ENCODE measurements around the gene PRIMPOL. TPM values are rescaled to one million over a fixed set of nuclear protein-coding genes. Genes with fewer than 3 reads are reported as not detected.
A peak's percentile ranks its signal among the peaks of the same experiment; 100 is the strongest.
"Not testable (repeated sequence)": the region's sequence is repeated elsewhere in the genome, so short reads cannot be mapped to it uniquely, and the experiment has no call there.

The PRIMPOL gene
- total and polyA plus RNA-seq, 8 donors, result 11.5 to 88.8 (median 22.3) TPM

DNA sequence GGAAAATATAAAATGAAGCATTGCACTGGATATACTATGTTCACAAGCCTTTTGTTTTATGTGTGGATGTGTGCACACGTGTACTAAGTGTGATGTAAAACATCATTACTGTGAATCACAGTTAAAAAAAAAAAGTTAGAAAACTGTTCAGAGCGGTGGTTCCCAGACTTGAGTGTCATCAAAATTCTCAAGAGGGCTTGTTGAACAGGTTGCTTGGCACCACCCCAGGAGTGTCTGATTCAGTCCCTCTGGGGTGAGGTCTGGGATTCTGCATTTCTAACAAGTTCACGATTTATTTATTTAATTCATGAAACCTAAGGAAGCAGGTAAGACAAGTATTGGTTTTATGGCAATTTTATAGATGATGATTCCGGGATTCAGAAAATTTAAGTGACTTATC lies 82.6 kb downstream of the PRIMPOL start:
- Histone ChIP-seq H3K27me3 (no peaks in the 10 kb centered on the region), H3K4me3 (no peak overlapping the region), H3K36me3 (peaks cover 0 to 5% (median 0%) of the 10 kb centered on the region in 4 donors), H3K4me1 (peaks cover 0 to 22% (median 16%) of the 10 kb centered on the region in 4 donors), H3K27ac (no peak overlapping the region), H3K9me3 (no peaks in the 10 kb centered on the region)
- 57 to 68% (median 63%) methylated on average over 4 of the region's 4 CpGs for whole genome bisulfite sequencing, 5 donors
- intact Hi-C loops (cut with DNase I; ENCODE audit: low total_unique reads), result no loop called here
- no peak for DNase-seq
- TF ChIP-seq EP300 (IDR thresholded peaks at IDR 0.05) (no peak), POLR2A (IDR thresholded peaks at IDR 0.05) (no peak), POLR2AphosphoS5 (IDR thresholded peaks at IDR 0.05) (no peak)
- TF ChIP-seq, protein P1, sequence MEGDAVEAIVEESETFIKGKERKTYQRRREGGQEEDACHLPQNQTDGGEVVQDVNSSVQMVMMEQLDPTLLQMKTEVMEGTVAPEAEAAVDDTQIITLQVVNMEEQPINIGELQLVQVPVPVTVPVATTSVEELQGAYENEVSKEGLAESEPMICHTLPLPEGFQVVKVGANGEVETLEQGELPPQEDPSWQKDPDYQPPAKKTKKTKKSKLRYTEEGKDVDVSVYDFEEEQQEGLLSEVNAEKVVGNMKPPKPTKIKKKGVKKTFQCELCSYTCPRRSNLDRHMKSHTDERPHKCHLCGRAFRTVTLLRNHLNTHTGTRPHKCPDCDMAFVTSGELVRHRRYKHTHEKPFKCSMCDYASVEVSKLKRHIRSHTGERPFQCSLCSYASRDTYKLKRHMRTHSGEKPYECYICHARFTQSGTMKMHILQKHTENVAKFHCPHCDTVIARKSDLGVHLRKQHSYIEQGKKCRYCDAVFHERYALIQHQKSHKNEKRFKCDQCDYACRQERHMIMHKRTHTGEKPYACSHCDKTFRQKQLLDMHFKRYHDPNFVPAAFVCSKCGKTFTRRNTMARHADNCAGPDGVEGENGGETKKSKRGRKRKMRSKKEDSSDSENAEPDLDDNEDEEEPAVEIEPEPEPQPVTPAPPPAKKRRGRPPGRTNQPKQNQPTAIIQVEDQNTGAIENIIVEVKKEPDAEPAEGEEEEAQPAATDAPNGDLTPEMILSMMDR (IDR thresholded peaks at IDR 0.05), result no peak

DNA sequence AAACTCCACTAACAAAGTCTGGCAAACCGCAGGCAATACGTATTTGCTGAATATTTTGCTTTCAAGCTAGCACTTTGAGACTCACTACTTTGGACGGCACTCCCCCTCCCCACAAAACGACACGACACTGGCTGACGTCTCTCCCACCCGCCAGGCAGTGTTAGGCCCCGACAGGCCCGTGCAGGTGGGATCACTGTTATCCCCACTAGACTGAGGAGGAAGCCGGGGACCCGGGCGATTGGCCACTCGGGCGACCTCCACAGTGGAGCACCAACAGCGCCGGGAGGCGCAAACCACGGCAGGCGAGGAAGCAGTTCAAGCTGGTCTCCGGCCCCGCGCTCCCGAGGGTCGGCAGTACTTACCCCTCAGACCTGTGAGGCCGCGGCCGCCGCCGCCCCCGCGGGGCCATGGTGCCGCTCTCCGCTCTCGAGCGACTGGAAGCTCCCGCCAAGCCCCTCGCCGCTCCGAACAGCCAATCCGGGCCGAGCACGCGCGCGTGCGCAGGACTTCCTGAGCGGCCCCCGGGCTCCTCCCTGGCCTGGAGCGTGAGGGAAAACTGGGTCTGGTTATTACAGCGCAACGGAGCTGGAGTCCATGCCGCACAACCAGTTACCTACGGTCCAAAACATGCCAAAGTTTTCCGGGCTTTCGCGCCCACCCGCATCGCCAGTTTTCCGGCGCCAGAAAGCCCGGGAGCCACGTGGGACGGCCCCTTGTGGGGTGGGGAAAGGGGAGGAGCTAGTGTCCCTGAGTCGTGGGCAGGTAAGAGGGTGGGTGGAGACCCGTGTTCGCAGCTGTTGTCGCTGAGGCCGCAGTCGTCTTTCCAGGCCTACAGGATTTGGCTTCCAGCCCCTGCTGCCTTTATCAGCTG lies 84.4 kb downstream of the PRIMPOL start, which contains the start of gene CENPU:
Gene CENPU (minus strand): TSS at position 443 of the 871 bp plus-strand sequence. CDS start 34 bp downstream, at position 409.
- H3K27ac ChIP-seq, result peak within 1 kb of the TSS; percentile 50 to 78 (median 75)
- DNase-seq, result peak; percentile 96 to 99
- 0 to 1% (median 0%) methylated on average over 27 to 69 of the region's 69 CpGs for WGBS, 5 donors
- H3K36me3 ChIP-seq, result no peaks in the 10 kb centered on the region
- intact Hi-C loops (cut with DNase I; ENCODE audit: low total_unique reads), result no loop called here
- peak within 1 kb of the TSS; percentile 71 to 86 (median 76) for H3K4me3 ChIP-seq
- peaks cover 0 to 22% (median 16%) of the 10 kb centered on the region in 4 donors for H3K4me1 ChIP-seq
- no peaks in the 10 kb centered on the region for H3K27me3 ChIP-seq
- TF ChIP-seq POLR2AphosphoS5 (IDR thresholded peaks at IDR 0.05), result peak; percentile 69 to 96 (median 74)
- TF ChIP-seq POLR2A (IDR thresholded peaks at IDR 0.05), result no peak
- no peaks in the 10 kb centered on the region for H3K9me3 ChIP-seq

DNA sequence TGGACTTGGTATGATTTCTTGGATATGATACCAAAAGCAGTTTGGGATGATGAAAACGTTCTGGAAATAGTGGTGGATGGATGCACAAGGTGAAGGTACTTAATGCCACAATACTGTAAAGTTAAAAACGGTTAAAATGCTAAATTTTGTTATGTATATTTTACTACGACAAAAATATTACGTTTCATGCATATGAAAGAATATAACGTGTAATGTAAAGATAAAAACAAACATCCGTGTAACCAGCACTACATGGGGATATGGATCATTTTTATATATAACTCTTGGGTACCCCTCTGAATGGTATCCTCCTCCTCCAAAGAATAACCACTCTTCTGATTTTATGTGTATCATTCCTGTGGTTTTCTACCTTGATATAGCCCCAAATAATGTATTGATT lies 85.2 kb downstream of the PRIMPOL start:
- intact Hi-C loops (cut with DNase I; ENCODE audit: low total_unique reads), result no loop called here
- Histone ChIP-seq H3K27me3 (no peaks in the 10 kb centered on the region), H3K4me3 (peak overlapping the region; percentile 71 to 86 (median 76)), H3K27ac (peak overlapping the region in 3 of 5 donors; percentile 72 to 78 (median 75)), H3K36me3 (no peaks in the 10 kb centered on the region), H3K4me1 (peaks cover 0 to 26% (median 16%) of the 10 kb centered on the region in 4 donors), H3K9me3 (no peaks in the 10 kb centered on the region)
- no peak for DNase-seq
- 32 to 53% (median 35%) methylated on average over 6 of the region's 6 CpGs for WGBS, 5 donors
- no peak for TF ChIP-seq EP300 (IDR thresholded peaks at IDR 0.05)
- TF ChIP-seq, protein P1 (IDR thresholded peaks at IDR 0.05), result no peak
- no peak for TF ChIP-seq POLR2A (IDR thresholded peaks at IDR 0.05)
- TF ChIP-seq POLR2AphosphoS5 (IDR thresholded peaks at IDR 0.05), result no peak

DNA sequence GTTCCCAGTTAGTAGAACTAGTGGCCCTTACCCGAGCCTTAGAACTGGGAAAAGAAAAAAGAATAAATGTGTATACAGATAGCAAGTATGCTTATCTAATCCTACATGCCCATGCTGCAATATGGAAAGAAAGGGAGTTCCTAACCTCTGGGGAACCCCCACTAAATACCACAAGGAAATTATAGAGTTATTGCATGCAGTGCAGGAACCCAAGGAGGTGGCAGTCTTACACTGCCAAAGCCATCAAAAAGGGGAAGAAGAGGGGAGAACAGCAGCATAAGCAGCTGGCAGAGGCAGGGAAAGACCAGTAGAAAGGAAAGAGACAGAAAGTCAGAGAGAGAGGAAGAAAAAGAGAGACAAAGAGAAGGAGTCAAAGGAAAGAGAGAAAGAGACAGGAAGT lies 90.0 kb downstream of the PRIMPOL start:
- intact Hi-C loops (cut with DNase I; ENCODE audit: low total_unique reads), result not testable (repeated sequence)
- WGBS, 5 donors, result 21 to 61% (median 43%) methylated on average over 1 of the region's 1 CpG

DNA sequence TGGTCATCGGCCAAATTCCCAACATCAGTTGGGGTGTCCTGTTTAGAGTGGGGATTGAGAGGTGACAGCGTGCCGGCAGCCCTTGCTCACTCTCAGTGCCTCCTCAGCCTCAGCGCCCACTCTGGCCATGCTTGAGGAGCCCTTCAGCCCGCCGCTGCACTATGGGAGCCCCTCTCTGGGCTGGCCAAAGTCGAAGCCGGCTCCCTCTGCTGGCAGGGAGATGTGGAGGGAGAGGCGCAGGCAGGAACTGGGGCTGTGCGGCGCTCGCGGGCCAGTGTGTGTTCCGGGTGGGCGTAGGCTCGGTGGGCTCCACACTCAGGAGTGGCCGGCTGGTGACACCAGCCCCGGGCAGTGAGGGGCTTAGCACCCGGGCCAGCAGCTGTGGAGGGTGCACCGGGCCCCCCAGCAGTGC lies 91.4 kb downstream of the PRIMPOL start:
- WGBS, 5 donors, result 93 to 100% (median 98%) methylated on average over 1 to 20 of the region's 20 CpGs
- Histone ChIP-seq H3K27me3 (no peaks in the 10 kb centered on the region), H3K4me3 (no peak overlapping the region), H3K4me1 (peaks cover 5 to 14% (median 6%) of the 10 kb centered on the region in 4 donors), H3K36me3 (no peaks in the 10 kb centered on the region), H3K27ac (no peak overlapping the region), H3K9me3 (no peaks in the 10 kb centered on the region)
- intact Hi-C loops (cut with DNase I; ENCODE audit: low total_unique reads), result loop anchor here (10.0 kb wide), 1 partner anchor 84 kb away; the partner anchor contains the start of gene ACSL1
- TF ChIP-seq POLR2AphosphoS5 (IDR thresholded peaks at IDR 0.05) (no peak), EP300 (IDR thresholded peaks at IDR 0.05) (no peak), POLR2A (IDR thresholded peaks at IDR 0.05) (no peak)
- TF ChIP-seq, protein P1 (IDR thresholded peaks at IDR 0.05), result no peak
- no peak for DNase-seq

More for the DNA sequence above, 90.0 kb downstream of the PRIMPOL start:
- H3K36me3 ChIP-seq, H3K27ac ChIP-seq, DNase-seq, H3K9me3 ChIP-seq, H3K27me3 ChIP-seq, H3K4me3 ChIP-seq: not testable (repeated sequence)
- H3K4me1 ChIP-seq, result peaks cover 0 to 12% (median 2%) of the 10 kb centered on the region in 4 donors

DNA sequence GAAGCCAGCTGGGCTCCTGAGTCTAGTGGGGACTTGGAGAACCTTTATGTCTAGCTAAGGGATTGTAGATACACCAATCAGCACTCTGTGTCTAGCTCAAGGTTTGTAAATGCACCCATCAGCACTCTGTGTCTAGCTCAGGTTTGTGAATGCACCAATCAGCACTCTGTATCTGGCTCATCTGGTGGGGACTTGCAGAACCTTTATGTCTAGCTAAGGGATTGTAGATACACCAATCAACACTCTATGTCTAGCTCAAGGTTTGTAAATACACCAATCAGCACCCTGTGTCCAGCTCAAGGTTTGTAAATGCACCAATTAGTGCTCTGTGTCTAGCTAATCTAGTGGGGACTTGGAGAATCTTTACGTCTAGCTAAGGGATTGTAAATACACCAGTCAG lies 92.1 kb downstream of the PRIMPOL start:
- not testable (repeated sequence) for H3K9me3 ChIP-seq, H3K36me3 ChIP-seq, H3K4me3 ChIP-seq, H3K27ac ChIP-seq, H3K27me3 ChIP-seq, DNase-seq
- intact Hi-C loops (cut with DNase I; ENCODE audit: low total_unique reads), result loop anchor here (10.0 kb wide), 1 partner anchor 83 kb away; the partner anchor contains the start of gene ACSL1
- WGBS, 5 donors, result 45 to 75% (median 64%) methylated on average over 1 of the region's 1 CpG
- peaks cover 12 to 21% (median 13%) of the 10 kb centered on the region in 4 donors for H3K4me1 ChIP-seq

Data from stomach (tissue), 9 donors.